ENCODE measurements around the gene CYP2F1.
A peak's percentile ranks its signal among the peaks of the same experiment; 100 is the strongest.
"Not testable (repeated sequence)": the region's sequence is repeated elsewhere in the genome, so short reads cannot be mapped to it uniquely, and the experiment has no call there.

Gene CYP2F1

GRCh38 chr19:41127362-41127761 is 13.1 kb downstream of the CYP2F1 start:
- not testable (repeated sequence) for DNase-seq

GRCh38 chr19:41127801-41128300 is 13.6 kb downstream of the CYP2F1 start:
- not testable (repeated sequence) for DNase-seq

GRCh38 chr19:41128692-41129091 is 14.5 kb downstream of the CYP2F1 start:
- no peak for DNase-seq

GRCh38 chr19:41131186-41131585 is 17.0 kb downstream of the CYP2F1 start:
- DNase-seq: no peak

GRCh38 chr19:41133260-41133659 is 19.0 kb downstream of the CYP2F1 start:
- DNase-seq: no peak

GRCh38 chr19:41134616-41135015 is 20.4 kb downstream of the CYP2F1 start:
- no peak for DNase-seq

GRCh38 chr19:41135390-41136384 is 21.5 kb downstream of the CYP2F1 start:
- not testable (repeated sequence) for DNase-seq

- DNase-seq: no peak
Observed at GRCh38 chr19:41136636-41137455, 22.6 kb downstream of the CYP2F1 start.

- peak; percentile 65 for DNase-seq
Observed at GRCh38 chr19:41144403-41144802, 30.2 kb downstream of the CYP2F1 start.

GRCh38 chr19:41149831-41150230 is 35.6 kb downstream of the CYP2F1 start:
- DNase-seq: no peak

- DNase-seq: not testable (repeated sequence)
Observed at GRCh38 chr19:41150986-41151385, 36.8 kb downstream of the CYP2F1 start.

- no peak for DNase-seq
Observed at GRCh38 chr19:41154060-41154459, 39.8 kb downstream of the CYP2F1 start.

GRCh38 chr19:41156207-41156606 is 42.0 kb downstream of the CYP2F1 start:
- DNase-seq: no peak

- DNase-seq: no peak
Observed at GRCh38 chr19:41159881-41160280, 45.6 kb downstream of the CYP2F1 start.

- DNase-seq: no peak
Observed at GRCh38 chr19:41161903-41162302, 47.7 kb downstream of the CYP2F1 start.

- DNase-seq: no peak
Observed at GRCh38 chr19:41166944-41167804, 52.9 kb downstream of the CYP2F1 start.

GRCh38 chr19:41172297-41173164 is 58.3 kb downstream of the CYP2F1 start:
- no peak for DNase-seq

- no peak for DNase-seq
Observed at GRCh38 chr19:41174297-41174928, 60.2 kb downstream of the CYP2F1 start.

GRCh38 chr19:41175801-41176777 is 61.9 kb downstream of the CYP2F1 start:
- no peak for DNase-seq

Data from NCI-H1694 (cell line).